Lung (tissue), 12 donors: ENCODE results near the gene IDH2. TPM values are rescaled to one million over a fixed set of nuclear protein-coding genes. Genes with fewer than 3 reads are reported as not detected.

Experiments used
- ATAC-seq: fragments of 200-7000 bp; cut with Tn5 transposase; one replicate; pipeline ENCODE4 v1.9.1; 2020; ENCODE audit warnings: moderate number of reproducible peaks; ENCODE audit not compliant: insufficient read depth, low FRiP score
- DNase-seq, 3 donors: peaks; one replicate each; pipeline ENCODE4 v3.0.0-alpha.2; 2013 to 2017
- H3K27ac ChIP-seq, 2 donors: one replicate each; pipeline ENCODE4 v1.5.1; 2013; ENCODE audit warnings: mild to moderate bottlenecking in 2 of 2, moderate library complexity in 2 of 2, control low read depth in 1 of 2, inconsistent platforms in 1 of 2, low read depth in 1 of 2, low read length in 1 of 2
- H3K27me3 ChIP-seq, 3 donors: one replicate each; pipeline ENCODE4 v1.5.1; 2013; ENCODE audit warnings: low read length in 2 of 3; ENCODE audit not compliant: control insufficient read depth in 3 of 3, insufficient read depth in 3 of 3
- H3K36me3 ChIP-seq, 4 donors: one replicate each; pipeline ENCODE4 v1.5.1; 2013; ENCODE audit warnings: low read length in 4 of 4, mild to moderate bottlenecking in 1 of 4, moderate library complexity in 1 of 4; ENCODE audit not compliant: control insufficient read depth in 4 of 4, insufficient read depth in 4 of 4
- H3K4me1 ChIP-seq, 5 donors: one replicate each; pipeline ENCODE4 v1.5.1; 2013; ENCODE audit warnings: low read length in 5 of 5, mild to moderate bottlenecking in 2 of 5, moderate library complexity in 1 of 5; ENCODE audit not compliant: control insufficient read depth in 5 of 5, insufficient read depth in 5 of 5
- H3K4me3 ChIP-seq: one replicate; pipeline ENCODE4 v1.5.1; 2013; ENCODE audit warnings: mild to moderate bottlenecking, control low read depth, moderate library complexity
- H3K9ac ChIP-seq, 2 donors: one replicate each; pipeline ENCODE4 v1.5.1; 2013; ENCODE audit warnings: low read length in 2 of 2, control low read depth in 1 of 2; ENCODE audit not compliant: insufficient read depth in 1 of 2
- H3K9me3 ChIP-seq, 4 donors: one replicate each; pipeline ENCODE4 v1.5.1; 2013; ENCODE audit warnings: low read length in 3 of 4, mild to moderate bottlenecking in 1 of 4, moderate library complexity in 1 of 4; ENCODE audit not compliant: control insufficient read depth in 4 of 4, insufficient read depth in 3 of 4
- WGBS, 2 donors: extraction: QIAGEN DNeasy Blood & Tissue Kit; methylation state at CpG; one replicate each; pipeline ENCODE4 v1.1.7; 2013; 5-methylcytosine and 5-hydroxymethylcytosine counted together
- polyA plus RNA-seq, 2 donors: library from polyadenylated mRNA; stranded (reverse); fragments of 200-250 nt; gene quantifications; one replicate each; pipeline ENCODE4 v1.2.1, GENCODE V29; 2013
- total RNA-seq, 2 donors: library from RNA; depleted of rRNA in 1 of 2; stranded (reverse); fragments of >200 nt in 1 of 2; gene quantifications; one replicate each; pipeline ENCODE4 v1.2.1, GENCODE V29; 2014 to 2021
- TF ChIP-seq, protein P1 (sequence below): IDR thresholded peaks from 2 replicates; pipeline ENCODE4 v1.5.1; 2012; ENCODE audit warnings: mild to moderate bottlenecking; ENCODE audit errors: control extremely low read depth, extremely low read depth
- donor health status: control.
- donor health status: control.
- donor health status: Bipolar disorder and iron deficiency.
- donor health status: healthy.
- donor health status: DM: yes; HTN: yes; CAD: no.

Gene IDH2
- total and polyA plus RNA-seq, 4 donors, result 52.0 to 85.8 (median 72.3) TPM

DNA sequence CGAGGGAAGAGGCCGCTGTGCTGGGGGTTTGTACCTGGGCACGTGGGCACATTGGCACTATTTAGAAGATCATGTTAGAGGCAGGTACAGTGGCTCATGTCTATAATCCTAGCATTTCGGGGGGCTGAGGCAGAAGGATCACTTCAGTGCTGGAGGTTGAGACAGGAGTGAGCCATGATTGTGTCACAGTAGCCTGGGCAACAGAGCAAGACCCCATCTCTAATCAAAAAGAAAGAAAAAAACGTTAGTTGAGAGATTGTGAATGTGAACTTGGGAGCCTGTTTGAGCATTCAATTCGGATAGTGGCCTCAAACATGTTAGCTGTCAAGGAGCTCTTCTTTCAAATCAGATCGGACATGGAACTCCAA lies 36.6 kb downstream of the IDH2 start:
- Histone ChIP-seq H3K9ac (no peak overlapping the region), H3K4me3 (no peak overlapping the region), H3K36me3 (peaks cover 0 to 16% (median 11%) of the 10 kb centered on the region in 4 donors), H3K9me3 (no peaks in the 10 kb centered on the region), H3K4me1 (peaks cover 3 to 45% (median 32%) of the 10 kb centered on the region in 5 donors), H3K27ac (peak overlapping the region; percentile 58 to 88), H3K27me3 (no peaks in the 10 kb centered on the region)
- DNase-seq (no peak), ATAC-seq (no peak)
- 76 to 79% methylated on average over 7 of the region's 7 CpGs for WGBS, 2 donors
- TF ChIP-seq, protein P1, sequence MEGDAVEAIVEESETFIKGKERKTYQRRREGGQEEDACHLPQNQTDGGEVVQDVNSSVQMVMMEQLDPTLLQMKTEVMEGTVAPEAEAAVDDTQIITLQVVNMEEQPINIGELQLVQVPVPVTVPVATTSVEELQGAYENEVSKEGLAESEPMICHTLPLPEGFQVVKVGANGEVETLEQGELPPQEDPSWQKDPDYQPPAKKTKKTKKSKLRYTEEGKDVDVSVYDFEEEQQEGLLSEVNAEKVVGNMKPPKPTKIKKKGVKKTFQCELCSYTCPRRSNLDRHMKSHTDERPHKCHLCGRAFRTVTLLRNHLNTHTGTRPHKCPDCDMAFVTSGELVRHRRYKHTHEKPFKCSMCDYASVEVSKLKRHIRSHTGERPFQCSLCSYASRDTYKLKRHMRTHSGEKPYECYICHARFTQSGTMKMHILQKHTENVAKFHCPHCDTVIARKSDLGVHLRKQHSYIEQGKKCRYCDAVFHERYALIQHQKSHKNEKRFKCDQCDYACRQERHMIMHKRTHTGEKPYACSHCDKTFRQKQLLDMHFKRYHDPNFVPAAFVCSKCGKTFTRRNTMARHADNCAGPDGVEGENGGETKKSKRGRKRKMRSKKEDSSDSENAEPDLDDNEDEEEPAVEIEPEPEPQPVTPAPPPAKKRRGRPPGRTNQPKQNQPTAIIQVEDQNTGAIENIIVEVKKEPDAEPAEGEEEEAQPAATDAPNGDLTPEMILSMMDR, result no peak

DNA sequence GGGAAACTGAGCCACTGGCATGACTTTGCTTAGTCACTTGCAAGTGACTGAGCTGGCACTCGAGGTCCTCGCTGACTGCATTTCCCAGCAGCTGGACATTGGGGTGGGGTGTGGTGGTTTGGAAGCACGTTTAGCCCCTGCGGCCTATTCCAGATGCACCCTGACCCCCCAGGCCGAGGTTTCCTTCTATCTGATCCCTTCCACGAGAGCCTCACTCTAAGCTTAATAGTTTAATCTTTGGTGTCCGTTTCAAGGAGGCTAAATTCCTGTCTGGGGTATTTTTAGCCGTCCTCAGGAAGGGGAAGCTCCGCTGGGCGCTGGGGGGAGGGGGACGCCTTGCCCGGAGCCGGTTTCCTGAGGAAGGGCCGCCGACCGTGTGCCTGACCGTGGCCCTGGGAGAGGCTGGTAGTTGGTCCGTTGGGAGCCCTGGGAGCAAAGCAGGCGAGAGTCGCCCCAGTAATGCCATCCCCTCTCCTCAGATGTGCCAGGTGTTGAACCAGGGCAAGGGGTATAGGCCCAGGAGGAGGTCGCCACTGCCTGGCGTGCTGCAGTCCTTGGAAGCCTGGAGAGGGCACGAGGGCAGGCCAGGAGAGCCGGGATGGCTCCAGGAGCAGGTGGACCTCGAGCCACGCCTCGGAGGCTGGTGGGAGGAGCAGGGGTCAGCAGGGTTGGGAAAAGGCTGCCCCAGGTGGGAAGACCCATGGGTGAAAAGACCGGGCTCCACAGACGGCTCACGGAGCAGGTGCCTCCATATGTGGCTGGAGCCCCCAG lies 37.2 kb downstream of the IDH2 start:
- TF ChIP-seq, protein P1, result no peak
- peaks cover 3 to 48% (median 32%) of the 10 kb centered on the region in 5 donors for H3K4me1 ChIP-seq
- 17 to 33% methylated on average over 30 of the region's 30 CpGs for WGBS, 2 donors
- H3K9me3 ChIP-seq, result no peaks in the 10 kb centered on the region
- peak; percentile 38 to 65 (median 52) for DNase-seq
- H3K4me3 ChIP-seq, result no peak overlapping the region
- peak; percentile 29 for ATAC-seq
- no peaks in the 10 kb centered on the region for H3K27me3 ChIP-seq
- peaks cover 0 to 16% (median 11%) of the 10 kb centered on the region in 4 donors for H3K36me3 ChIP-seq
- peak overlapping the region; percentile 58 to 88 for H3K27ac ChIP-seq
- H3K9ac ChIP-seq, result no peak overlapping the region

DNA sequence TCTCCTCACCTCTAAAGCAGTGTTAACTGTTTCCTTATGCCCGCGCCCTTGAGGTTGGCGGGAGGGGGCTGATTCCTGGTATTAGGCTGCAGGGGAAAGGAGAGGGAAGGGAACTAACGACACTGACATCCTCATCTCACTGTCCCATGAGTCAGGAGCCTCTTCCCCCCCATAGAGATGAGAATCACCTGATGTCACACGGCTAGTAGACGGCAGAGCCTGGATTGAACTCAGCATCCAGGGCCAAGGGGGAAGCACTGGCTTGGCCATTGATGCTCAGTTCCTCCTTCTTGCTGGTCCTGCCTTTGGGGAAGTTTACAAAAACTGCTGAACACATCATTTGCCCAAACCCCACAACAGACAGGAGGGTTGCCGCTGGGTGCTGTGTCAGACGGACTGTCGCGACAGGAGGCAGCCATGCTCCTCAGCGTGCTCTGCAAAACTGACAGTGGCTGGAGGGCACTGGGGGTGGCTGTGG lies 38.5 kb downstream of the IDH2 start:
- Histone ChIP-seq H3K9me3 (no peaks in the 10 kb centered on the region), H3K4me1 (peaks cover 3 to 58% (median 36%) of the 10 kb centered on the region in 5 donors), H3K4me3 (no peak overlapping the region), H3K36me3 (peaks cover 0 to 16% (median 10%) of the 10 kb centered on the region in 4 donors), H3K27me3 (no peaks in the 10 kb centered on the region), H3K9ac (no peak overlapping the region), H3K27ac (peak overlapping the region in 1 of 2 donors; percentile 90)
- peak in 1 of 3 donors; percentile 33 for DNase-seq
- TF ChIP-seq, protein P1, result no peak
- WGBS, 2 donors, result 30 to 58% methylated on average over 11 of the region's 11 CpGs
- peak; percentile 41 for ATAC-seq
